CD4-positive, alpha-beta memory T cell (primary cell): ENCODE measurements around the gene PDIA6. TPM values are rescaled to one million over a fixed set of nuclear protein-coding genes. Genes with fewer than 3 reads are reported as not detected.
A peak's percentile ranks its signal among the peaks of the same experiment; 100 is the strongest.
"Not testable (repeated sequence)": the region's sequence is repeated elsewhere in the genome, so short reads cannot be mapped to it uniquely, and the experiment has no call there.

Experiments used
- CTCF ChIA-PET: fragments of 350-600 bp; sonication (Branson Sonifier 250); formaldehyde crosslinking; loops from one replicate; lab custom pipeline; 2021; ENCODE audit warnings: inconsistent platforms; ENCODE audit not compliant: partially characterized antibody; lab: Charles Lee
- POLR2A ChIA-PET: fragments of 350-600 bp; sonication (Branson Sonifier 250); formaldehyde crosslinking; loops from one replicate; lab custom pipeline; 2021; ENCODE audit not compliant: partially characterized antibody; lab: Charles Lee
- DNase-seq, 5 donors: peaks; one replicate each; pipeline versions ENCODE4 v3.0.0 to v3.0.0-alpha.2; 2020 to 2022; ENCODE audit warnings: mixed read lengths in 1 of 5
- H3K27ac ChIP-seq: one replicate; pipeline ENCODE4 v1.7.0; 2013; ENCODE audit warnings: low read depth, low read length
- H3K27me3 ChIP-seq: 2 replicates; pipeline ENCODE4 v1.7.0; 2013; ENCODE audit warnings: mild to moderate bottlenecking, low read length, moderate library complexity; ENCODE audit not compliant: insufficient read depth
- H3K36me3 ChIP-seq: 2 replicates; pipeline ENCODE4 v1.7.0; 2013; ENCODE audit warnings: mild to moderate bottlenecking, low read length, moderate library complexity; ENCODE audit not compliant: insufficient read depth
- H3K4me1 ChIP-seq: 2 replicates; pipeline ENCODE4 v1.7.0; 2013; ENCODE audit warnings: mild to moderate bottlenecking, low read length, moderate library complexity; ENCODE audit not compliant: insufficient read depth
- H3K4me3 ChIP-seq, 2 donors: one replicate each; pipeline ENCODE4 v1.7.0; 2013; ENCODE audit warnings: low read length in 2 of 2, mild to moderate bottlenecking in 1 of 2
- H3K9me3 ChIP-seq, 2 donors: one replicate each; pipeline ENCODE4 v1.7.0; 2013; ENCODE audit warnings: low read length in 2 of 2, control low read depth in 1 of 2; ENCODE audit not compliant: control insufficient read depth in 1 of 2
- H3K27ac Mint-ChIP-seq, 7 donors: one replicate each; pipeline ENCODE4 v1.8.0; 2020 to 2021; ENCODE audit warnings: mixed read lengths in 7 of 7, mild to moderate bottlenecking in 6 of 7, inconsistent platforms in 3 of 7, moderate library complexity in 3 of 7
- H3K27me3 Mint-ChIP-seq, 2 donors: one replicate each; pipeline ENCODE4 v1.8.0; 2020 to 2021; ENCODE audit warnings: mixed read lengths in 2 of 2
- H3K36me3 Mint-ChIP-seq, 2 donors: one replicate each; pipeline ENCODE4 v1.8.0; 2020 to 2021; ENCODE audit warnings: mixed read lengths in 2 of 2, inconsistent platforms in 1 of 2, mild to moderate bottlenecking in 1 of 2
- H3K4me1 Mint-ChIP-seq, 4 donors: one replicate each; pipeline ENCODE4 v1.8.0; 2020 to 2021; ENCODE audit warnings: mixed read lengths in 4 of 4, mild to moderate bottlenecking in 1 of 4
- H3K4me3 Mint-ChIP-seq, 8 donors: one replicate each; pipeline ENCODE4 v1.8.0; 2020 to 2021; ENCODE audit warnings: mixed read lengths in 8 of 8, mild to moderate bottlenecking in 7 of 8, moderate library complexity in 6 of 8, inconsistent platforms in 3 of 8
- H3K9me3 Mint-ChIP-seq, 8 donors: one replicate each; pipeline ENCODE4 v1.8.0; 2020 to 2021; ENCODE audit warnings: mixed read lengths in 8 of 8, mild to moderate bottlenecking in 5 of 8, inconsistent platforms in 3 of 8, moderate library complexity in 1 of 8
- intact Hi-C: fragments of 100-400 bp; cut with micrococcal nuclease; formaldehyde crosslinking; loops from one replicate; pipeline ENCODE4 v1.15.1; 2023
- polyA plus RNA-seq, 2 donors: library from polyadenylated mRNA; unstranded; fragments of 300-500 nt; fragmentation: Illumina TruSeq; gene quantifications; one replicate each; pipeline ENCODE4 v1.2.3, GENCODE V29; 2021
- total RNA-seq, 2 experiments: library from RNA; stranded (reverse); gene quantifications; one replicate each; pipeline ENCODE4 v1.2.3, GENCODE V29; 2021

PDIA6 gene
- total and polyA plus RNA-seq, 4 experiments from 2014 or later = 75.9 to 273 (median 112) TPM

GRCh38 chr2:10780821-10781220, 31.8 kb downstream of the PDIA6 start:
- H3K27me3 Mint-ChIP-seq, H3K4me1 Mint-ChIP-seq, CTCF ChIA-PET, H3K9me3 ChIP-seq, DNase-seq, intact Hi-C loops, H3K4me3 Mint-ChIP-seq, POLR2A ChIA-PET, H3K27me3 ChIP-seq, H3K4me3 ChIP-seq, H3K27ac ChIP-seq, H3K9me3 Mint-ChIP-seq, H3K4me1 ChIP-seq: not testable (repeated sequence)
- H3K27ac Mint-ChIP-seq = peak overlapping the region in 1 of 7 donors; percentile 70
- peaks cover 42 to 54% of the 10 kb centered on the region in 2 donors for H3K36me3 Mint-ChIP-seq
- peaks cover 29% of the 10 kb centered on the region for H3K36me3 ChIP-seq

GRCh38 chr2:10780491-10780820, 32.1 kb downstream of the PDIA6 start:
- Mint-ChIP-seq H3K27me3 (no peaks in the 10 kb centered on the region), H3K36me3 (peaks cover 41 to 52% of the 10 kb centered on the region in 2 donors), H3K9me3 (no peaks in the 10 kb centered on the region), H3K4me3 (no peak overlapping the region), H3K4me1 (no peaks in the 10 kb centered on the region), H3K27ac (no peak overlapping the region)
- Histone ChIP-seq H3K27ac (no peak overlapping the region), H3K36me3 (peaks cover 29% of the 10 kb centered on the region), H3K4me1 (no peaks in the 10 kb centered on the region), H3K9me3 (no peaks in the 10 kb centered on the region), H3K27me3 (no peaks in the 10 kb centered on the region), H3K4me3 (no peak overlapping the region)
- no peak for DNase-seq
- ChIA-PET CTCF (no interaction called here), POLR2A (no interaction called here)
- intact Hi-C loops = no loop called here

DNA sequence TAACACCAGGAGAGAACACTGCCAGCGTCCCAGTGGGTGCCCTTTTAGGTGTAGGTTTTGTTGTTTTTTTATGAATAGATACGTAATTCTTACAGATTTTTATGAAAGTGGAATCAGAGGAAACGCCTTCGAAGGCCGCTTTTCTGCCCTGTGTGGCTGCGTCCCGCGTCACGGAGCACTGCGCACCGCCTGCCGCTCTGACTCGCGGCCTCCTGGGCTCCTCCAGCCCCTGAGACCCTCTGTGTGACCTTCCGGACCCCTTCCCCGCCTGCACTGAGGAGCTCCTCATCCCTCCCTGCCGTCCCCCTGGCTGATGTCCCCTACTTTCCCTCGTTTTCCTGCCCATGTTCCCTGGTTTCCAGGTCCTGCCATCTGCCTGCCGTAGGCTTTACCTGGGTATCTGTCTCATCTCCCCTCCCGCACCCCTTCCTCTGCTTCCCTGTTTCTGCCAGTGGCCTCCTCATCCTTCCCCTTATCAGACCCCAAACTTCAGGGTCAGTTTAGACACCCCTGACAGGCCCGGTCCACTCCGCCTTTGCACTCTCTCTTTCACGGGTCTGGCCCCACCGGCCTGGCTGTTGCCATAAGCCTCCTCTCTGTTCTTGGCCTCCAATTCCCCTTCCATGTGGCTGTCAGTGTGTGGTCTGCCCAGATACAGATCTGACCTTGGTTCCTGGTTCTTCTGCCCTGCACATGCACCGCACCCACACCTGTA, 32.7 kb downstream of the PDIA6 start:
- Histone ChIP-seq H3K4me3 (no peak overlapping the region), H3K36me3 (peaks cover 24% of the 10 kb centered on the region), H3K9me3 (no peaks in the 10 kb centered on the region), H3K27ac (no peak overlapping the region), H3K27me3 (no peaks in the 10 kb centered on the region), H3K4me1 (no peaks in the 10 kb centered on the region)
- Mint-ChIP-seq H3K27ac (no peak overlapping the region), H3K9me3 (no peaks in the 10 kb centered on the region), H3K27me3 (no peaks in the 10 kb centered on the region), H3K36me3 (peaks cover 36 to 48% of the 10 kb centered on the region in 2 donors), H3K4me3 (peak overlapping the region in 1 of 8 donors; percentile 68), H3K4me1 (no peaks in the 10 kb centered on the region)
- DNase-seq = no peak
- intact Hi-C loops = no loop called here
- CTCF ChIA-PET = no interaction called here
- POLR2A ChIA-PET = no interaction called here

- peaks cover 14% of the 10 kb centered on the region for H3K36me3 ChIP-seq
- POLR2A ChIA-PET = no interaction called here
- CTCF ChIA-PET = interaction anchor here (0.7 kb wide), 1 partner anchor 706 kb away, joined by 3 read pairs; no protein-coding TSS in a partner anchor
- intact Hi-C loops = no loop called here
- H3K9me3 ChIP-seq = no peaks in the 10 kb centered on the region
- no peaks in the 10 kb centered on the region for H3K4me1 ChIP-seq
- H3K27me3 ChIP-seq = no peaks in the 10 kb centered on the region
- no peak overlapping the region for H3K27ac Mint-ChIP-seq
- H3K4me3 ChIP-seq = no peak overlapping the region
- peaks cover 23 to 36% of the 10 kb centered on the region in 2 donors for H3K36me3 Mint-ChIP-seq
- H3K4me1 Mint-ChIP-seq = no peaks in the 10 kb centered on the region
- H3K4me3 Mint-ChIP-seq = no peak overlapping the region
- no peaks in the 10 kb centered on the region for H3K27me3 Mint-ChIP-seq
- DNase-seq = no peak
- no peak overlapping the region for H3K27ac ChIP-seq
- no peaks in the 10 kb centered on the region for H3K9me3 Mint-ChIP-seq
Observed at GRCh38 chr2:10778724-10779115, 33.9 kb downstream of the PDIA6 start.

- no peaks in the 10 kb centered on the region for H3K4me1 Mint-ChIP-seq
- H3K9me3 Mint-ChIP-seq = no peaks in the 10 kb centered on the region
- H3K27me3 ChIP-seq = no peaks in the 10 kb centered on the region
- CTCF ChIA-PET = interaction anchor here (0.7 to 0.9 kb wide), 2 partner anchors 53 to 705 kb away, joined by 3 read pairs; no protein-coding TSS in a partner anchor
- H3K27ac ChIP-seq = no peak overlapping the region
- H3K27me3 Mint-ChIP-seq = no peaks in the 10 kb centered on the region
- peaks cover 12% of the 10 kb centered on the region for H3K36me3 ChIP-seq
- no peaks in the 10 kb centered on the region for H3K9me3 ChIP-seq
- intact Hi-C loops = no loop called here
- no peak overlapping the region for H3K4me3 Mint-ChIP-seq
- H3K4me3 ChIP-seq = no peak overlapping the region
- H3K36me3 Mint-ChIP-seq = peaks cover 17 to 29% of the 10 kb centered on the region in 2 donors
- no peak overlapping the region for H3K27ac Mint-ChIP-seq
- POLR2A ChIA-PET = no interaction called here
- H3K4me1 ChIP-seq = no peaks in the 10 kb centered on the region
- DNase-seq = no peak
Observed at GRCh38 chr2:10777842-10778723, 34.5 kb downstream of the PDIA6 start.

DNA sequence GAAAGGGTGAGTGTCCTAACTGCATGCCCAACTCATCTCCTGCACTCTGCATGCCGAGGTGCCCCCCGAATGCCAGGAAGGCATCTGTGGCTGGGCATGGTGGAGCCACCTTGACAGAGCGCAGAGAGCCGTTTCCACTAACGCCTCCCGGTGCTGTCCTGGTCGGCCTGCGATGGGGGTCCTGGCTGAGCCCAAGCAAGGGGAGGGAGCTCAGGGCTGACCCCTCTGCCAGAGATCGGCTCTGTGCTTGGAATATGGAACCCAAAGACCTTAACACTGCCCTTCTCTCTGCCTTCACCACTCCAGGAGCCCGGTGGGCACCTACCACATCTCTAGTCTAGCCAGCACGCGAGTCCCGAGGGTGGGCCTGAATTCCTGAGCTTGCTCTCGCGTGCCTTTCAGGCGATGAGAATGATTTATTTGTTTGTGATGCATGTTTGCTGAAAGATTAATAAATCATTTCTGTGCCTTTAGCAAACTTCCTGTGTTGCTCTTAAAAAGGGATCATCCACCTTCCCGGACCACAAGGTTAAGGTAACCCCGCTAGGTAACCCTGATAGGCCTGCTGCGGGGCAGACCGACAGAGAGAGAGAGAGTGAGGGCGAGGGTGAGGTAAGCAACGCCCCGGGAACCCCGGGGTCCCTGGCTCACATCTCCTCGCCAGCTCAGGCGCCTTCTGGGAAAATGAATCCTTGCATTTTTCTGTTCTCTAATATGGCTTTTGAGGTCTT, 35.3 kb downstream of the PDIA6 start:
- Mint-ChIP-seq H3K4me3 (no peak overlapping the region), H3K9me3 (peaks cover 0 to 2% (median 0%) of the 10 kb centered on the region in 8 donors), H3K36me3 (peaks cover 13 to 24% of the 10 kb centered on the region in 2 donors), H3K27ac (peak overlapping the region in 1 of 7 donors; percentile 63), H3K27me3 (no peaks in the 10 kb centered on the region), H3K4me1 (no peaks in the 10 kb centered on the region)
- Histone ChIP-seq H3K36me3 (peaks cover 7% of the 10 kb centered on the region), H3K4me1 (no peaks in the 10 kb centered on the region), H3K27me3 (no peaks in the 10 kb centered on the region), H3K27ac (no peak overlapping the region), H3K4me3 (no peak overlapping the region), H3K9me3 (no peaks in the 10 kb centered on the region)
- DNase-seq = no peak
- POLR2A ChIA-PET = no interaction called here
- CTCF ChIA-PET = interaction anchor here (0.9 kb wide), 1 partner anchor 53 kb away, joined by 3 read pairs; no protein-coding TSS in a partner anchor
- intact Hi-C loops = no loop called here
